TTC549 (cell line): ENCODE results near the gene TSBP1.

Experiments
- FAIRE-seq: peaks from 2 replicates; lab custom pipeline; 2012; peaks lifted over from hg19 to GRCh38; lab: Jason Lieb, UNC

TSBP1 gene

DNA sequence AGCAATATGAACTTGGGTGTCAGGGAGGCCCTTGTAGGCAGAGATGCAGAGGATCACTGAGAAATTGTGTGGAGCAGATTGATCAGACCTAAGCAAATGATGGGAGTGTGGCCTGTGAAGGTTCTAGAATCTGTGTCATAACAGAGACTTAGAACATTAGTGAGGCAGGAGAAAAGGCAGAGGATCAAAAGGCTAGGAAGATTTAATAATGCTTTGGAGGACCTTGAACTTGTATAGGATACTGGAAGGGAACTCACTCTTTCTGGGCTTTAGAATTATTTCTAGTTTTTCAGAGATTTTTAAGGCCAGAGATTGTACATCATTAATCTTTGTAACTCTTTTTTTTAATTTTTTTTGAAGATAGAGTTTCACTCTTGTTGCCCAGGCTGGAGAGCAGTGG is at the start of gene TSBP1:
Gene TSBP1 (minus strand): TSS at position 101 of the 400 bp plus-strand sequence. CDS start 197 bp downstream, outside the sequence.
- FAIRE-seq: no peak

- FAIRE-seq: no peak
These were observed 44.3 kb upstream of the TSBP1 start for GRCh38 chr6:32416036-32416435.

DNA sequence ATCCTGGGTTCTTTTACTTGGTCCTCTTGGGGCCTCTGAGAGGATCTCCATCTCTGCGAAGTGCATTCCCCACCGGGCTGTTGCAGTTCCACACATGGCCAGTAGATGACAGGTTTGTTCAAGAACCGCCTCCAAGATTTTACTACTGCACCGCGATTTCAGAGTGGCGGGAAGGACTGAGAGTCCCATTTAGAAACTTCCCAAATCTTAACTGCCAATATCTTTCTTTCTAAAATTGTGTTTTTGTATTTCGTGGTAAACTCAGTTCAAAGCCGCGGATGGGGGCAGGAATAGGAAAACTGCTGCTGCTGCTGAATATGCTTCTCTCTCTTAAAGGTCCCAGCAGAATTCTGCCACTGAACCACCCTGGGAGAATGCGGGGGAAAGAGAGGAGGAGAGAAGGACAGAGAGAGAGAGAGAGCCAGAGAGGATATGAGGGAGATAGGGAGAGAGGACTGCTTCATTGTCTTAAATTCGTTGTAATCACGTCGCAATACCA is 43.9 kb upstream of the TSBP1 start:
- peak; percentile 55 for FAIRE-seq

- no peak for FAIRE-seq
These were observed 41.8 kb upstream of the TSBP1 start for GRCh38 chr6:32413427-32414047.

GRCh38 chr6:32411566-32412327 is 40.0 kb upstream of the TSBP1 start:
- FAIRE-seq: no peak

GRCh38 chr6:32410906-32411305 is 39.2 kb upstream of the TSBP1 start:
- no peak for FAIRE-seq

DNA sequence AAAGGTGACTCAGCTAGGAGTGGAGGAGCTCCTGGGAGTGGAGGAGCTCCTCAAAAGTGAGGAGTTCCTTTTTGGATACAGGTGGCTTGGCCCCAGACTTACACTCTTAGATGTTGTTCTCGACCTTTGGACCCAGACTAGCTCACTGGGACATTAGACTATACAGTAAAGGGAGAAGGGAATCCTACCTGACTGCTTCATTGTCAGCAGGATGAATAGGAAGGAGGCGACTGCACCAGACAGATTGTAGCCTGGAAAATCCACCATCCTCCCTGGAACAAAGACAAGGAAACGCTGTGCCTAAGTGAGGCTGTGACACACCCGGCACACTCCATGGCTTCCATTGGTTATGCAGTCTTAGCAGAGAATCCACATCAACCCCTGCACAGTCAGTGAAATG is 35.2 kb upstream of the TSBP1 start, which contains the start of gene BTNL2:
Gene BTNL2 (minus strand): TSS at position 325 of the 400 bp plus-strand sequence. CDS start 58 bp downstream, at position 267.
- no peak for FAIRE-seq

- no peak for FAIRE-seq
These were observed 34.5 kb upstream of the TSBP1 start for GRCh38 chr6:32406197-32406596.

GRCh38 chr6:32405656-32406055 is 34.0 kb upstream of the TSBP1 start:
- no peak for FAIRE-seq

GRCh38 chr6:32402812-32403211 is 31.1 kb upstream of the TSBP1 start:
- FAIRE-seq: no peak

DNA sequence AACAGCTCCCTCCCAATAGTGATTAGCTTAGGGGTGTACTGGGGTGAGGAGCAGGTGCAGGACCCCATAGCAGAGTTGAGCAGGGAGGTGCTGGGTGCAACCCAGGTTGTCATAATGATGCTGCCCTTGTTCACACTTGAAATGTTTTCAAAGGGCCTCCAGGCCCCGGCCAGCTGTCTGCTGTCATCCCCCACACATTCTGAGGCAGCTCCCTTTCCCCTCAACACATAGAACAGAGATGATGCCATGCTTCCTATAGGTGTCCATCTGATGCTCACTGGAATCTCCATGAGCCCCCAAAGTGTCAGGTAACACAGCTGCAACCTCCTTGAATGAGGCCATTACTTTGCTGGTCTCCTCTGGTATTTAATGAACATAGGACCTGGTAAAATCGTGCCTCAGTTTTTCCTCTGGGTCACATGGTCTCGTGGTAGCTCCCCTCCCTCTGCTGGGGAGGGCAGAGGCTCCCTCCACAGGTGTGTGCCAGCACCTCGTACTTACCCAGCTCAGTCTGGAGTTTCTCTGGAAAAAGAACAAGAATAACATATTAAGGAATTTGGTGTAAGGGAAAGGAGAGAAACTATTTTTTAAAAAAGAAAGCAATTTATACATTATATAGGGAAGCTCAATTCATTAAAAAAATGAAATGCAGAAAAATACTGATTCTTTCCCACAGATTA is 29.7 kb upstream of the TSBP1 start:
- no peak for FAIRE-seq

GRCh38 chr6:32397252-32397920 is 25.7 kb upstream of the TSBP1 start:
- no peak for FAIRE-seq

DNA sequence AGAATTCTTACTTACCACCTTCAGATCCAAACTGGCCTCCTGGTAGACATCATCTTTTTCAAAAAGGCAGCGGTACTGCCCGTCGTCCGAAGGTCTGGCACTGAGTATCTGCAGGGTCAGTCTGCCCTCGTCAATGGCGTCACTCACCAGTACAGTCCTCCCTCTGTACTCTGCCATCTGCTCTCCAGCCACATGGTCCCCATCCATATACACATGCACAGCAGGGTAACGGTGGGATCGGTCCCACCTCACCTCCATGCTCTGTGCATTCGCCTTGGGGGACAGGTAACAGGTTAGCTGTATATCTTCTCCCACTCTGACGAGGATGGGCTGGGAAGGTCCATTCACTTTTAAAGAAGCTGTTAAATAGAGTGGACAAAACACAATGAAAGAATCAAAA is 24.3 kb upstream of the TSBP1 start:
- no peak for FAIRE-seq

- no peak for FAIRE-seq
These were observed 22.1 kb upstream of the TSBP1 start for GRCh38 chr6:32393665-32394420.

DNA sequence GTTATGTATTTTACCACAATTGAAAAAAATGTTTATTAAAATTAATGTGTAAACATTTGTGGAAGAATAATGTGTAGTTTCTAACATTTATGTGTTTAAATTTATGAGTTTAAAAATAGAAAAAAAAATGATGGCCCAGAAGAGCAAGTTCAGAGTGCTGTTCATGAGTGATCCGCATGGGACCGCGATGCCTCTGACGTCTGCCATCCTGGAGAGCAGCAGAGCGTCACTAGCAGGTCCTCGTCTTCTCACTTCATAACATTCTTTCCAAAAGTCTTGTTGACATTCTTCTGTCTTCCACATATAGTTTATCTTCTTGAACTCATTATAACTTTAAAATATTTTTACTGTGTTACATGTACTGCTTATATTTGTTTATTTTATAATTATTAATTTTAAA is 19.8 kb upstream of the TSBP1 start:
- FAIRE-seq: no peak

DNA sequence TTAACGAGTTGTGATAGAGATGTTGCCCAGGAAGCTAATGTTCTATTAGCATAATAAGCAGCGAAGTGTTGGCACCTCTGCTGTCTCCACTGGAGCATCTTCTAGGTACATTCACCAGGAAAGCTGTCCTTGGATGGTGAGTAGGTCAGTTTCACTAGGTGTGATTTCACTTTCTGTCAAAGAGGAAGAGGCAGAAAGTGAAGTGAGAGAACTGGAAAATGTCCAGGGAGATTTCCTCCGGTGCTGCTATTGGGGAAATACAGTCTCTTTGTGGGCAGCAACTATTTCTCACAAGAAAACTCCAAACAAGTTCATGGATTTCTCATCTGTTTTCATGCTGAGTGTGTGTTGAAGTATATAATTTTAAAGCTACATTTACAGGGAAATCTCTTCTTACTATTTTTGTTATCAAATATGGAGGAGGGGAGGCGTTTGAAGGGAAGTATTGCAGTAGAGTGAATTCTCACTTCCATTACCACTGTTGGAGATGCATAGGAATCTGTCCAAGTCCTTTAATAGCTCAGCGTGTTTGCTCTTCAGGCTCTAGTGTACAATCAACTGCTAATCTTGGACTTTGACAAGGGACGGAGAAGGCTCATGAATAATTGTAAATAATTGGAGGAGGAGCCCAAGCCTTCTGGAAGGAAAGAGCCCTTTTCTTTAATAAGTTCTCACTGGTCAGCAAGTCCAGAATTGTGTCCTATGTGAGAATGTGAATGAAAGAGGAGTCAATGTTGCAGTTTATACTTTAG is 16.1 kb upstream of the TSBP1 start:
- no peak for FAIRE-seq

GRCh38 chr6:32386040-32386439 is 14.3 kb upstream of the TSBP1 start:
- no peak for FAIRE-seq

- FAIRE-seq: no peak
These were observed 11.2 kb upstream of the TSBP1 start for GRCh38 chr6:32382757-32383420.

DNA sequence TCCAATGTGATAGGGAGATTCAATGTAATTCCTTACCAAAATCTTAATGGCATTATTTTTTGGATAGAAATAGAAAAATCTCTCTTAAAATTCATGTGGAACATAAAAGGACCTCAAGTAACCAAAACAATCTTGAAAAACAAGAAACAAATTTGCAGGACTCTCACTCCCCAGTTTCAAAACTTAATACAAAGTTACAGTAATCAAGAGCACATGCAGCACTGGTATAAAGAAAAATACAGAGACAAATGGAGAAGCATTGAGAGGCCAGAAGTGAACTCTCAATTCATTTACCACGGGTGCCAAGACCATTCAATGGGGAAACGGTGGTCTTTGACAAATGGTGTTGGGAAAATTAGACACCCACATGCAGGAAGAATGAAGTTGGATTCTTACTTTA is 7.8 kb upstream of the TSBP1 start:
- FAIRE-seq: no peak

GRCh38 chr6:32375739-32376529 is 4.2 kb upstream of the TSBP1 start:
- FAIRE-seq: no peak
